HAP-1 (cell line): Measurements from ENCODE around the gene SNRK.

Source experiments
- DNase-seq, 2 experiments: peaks; one replicate each; pipeline ENCODE4 v3.0.0-alpha.2; 2016 to 2020; ENCODE audit warnings: low spot score in 2 of 2
- H3K27me3 ChIP-seq: fragments of 250-450 bp; sonication (Bioruptor Pico); 2 replicates; pipeline ENCODE4 v1.5.1; 2020; ENCODE audit warnings: low read depth, mild to moderate bottlenecking, moderate library complexity
- H3K36me3 ChIP-seq: fragments of 250-450 bp; sonication (Bioruptor Pico); replicated peaks from 2 replicates; pipeline ENCODE4 v1.5.1; 2020; ENCODE audit warnings: mild to moderate bottlenecking
- H3K4me1 ChIP-seq: fragments of 250-450 bp; sonication (Bioruptor Pico); 2 replicates; pipeline ENCODE4 v1.5.1; 2020; ENCODE audit warnings: mild to moderate bottlenecking
- H3K4me3 ChIP-seq: fragments of 250-450 bp; sonication (Bioruptor Pico); 2 replicates; pipeline ENCODE4 v1.5.1; 2020; ENCODE audit warnings: mild to moderate bottlenecking, moderate library complexity
- H3K9me3 ChIP-seq: fragments of 250-450 bp; sonication (Bioruptor Pico); 2 replicates; pipeline ENCODE4 v1.5.1; 2020; ENCODE audit warnings: mild to moderate bottlenecking, moderate library complexity
- in situ Hi-C: fragments of 300-500 bp; cut with MboI; formaldehyde crosslinking; loops from 3 replicates; pipeline ENCODE4 v1.14.3; 2020; ENCODE audit warnings: low sequenced_read_pairs, inconsistent platforms, mixed read lengths

The SNRK gene

GRCh38 chr3:43330981-43331380 is 44.6 kb downstream of the SNRK start:
- Histone ChIP-seq H3K36me3 (peaks cover 8% of the 10 kb centered on the region; the same call in 1 of the 2 replicates), H3K27me3 (no peaks in the 10 kb centered on the region), H3K4me1 (peaks cover 25% of the 10 kb centered on the region), H3K9me3 (0 out of 2 replicates have a peak, but pooled peaks cover 5% of the 10 kb centered on the region), H3K4me3 (no peak overlapping the region)
- peak; percentile 23 to 81 for DNase-seq
- in situ Hi-C loops = no loop called here

GRCh38 chr3:43331381-43331780 is 45.0 kb downstream of the SNRK start:
- peaks cover 8% of the 10 kb centered on the region; the same call in 1 of the 2 replicates for H3K36me3 ChIP-seq
- in situ Hi-C loops = no loop called here
- no peak overlapping the region for H3K4me3 ChIP-seq

GRCh38 chr3:43334976-43335375 is 48.6 kb downstream of the SNRK start:
- Histone ChIP-seq H3K27me3 (no peaks in the 10 kb centered on the region), H3K9me3 (peaks cover 12% of the 10 kb centered on the region), H3K36me3 (peaks cover 10% of the 10 kb centered on the region), H3K4me3 (no peak overlapping the region), H3K4me1 (peaks cover 17% of the 10 kb centered on the region)
- no peak for DNase-seq
- in situ Hi-C loops = no loop called here

More at GRCh38 chr3:43331381-43331780, 45.0 kb downstream of the SNRK start:
- peaks cover 25% of the 10 kb centered on the region for H3K4me1 ChIP-seq
- 0 out of 2 replicates have a peak, but pooled peaks cover 5% of the 10 kb centered on the region for H3K9me3 ChIP-seq
- H3K27me3 ChIP-seq = no peaks in the 10 kb centered on the region
- no peak for DNase-seq

- Histone ChIP-seq H3K9me3 (peaks cover 12% of the 10 kb centered on the region), H3K36me3 (peaks cover 14% of the 10 kb centered on the region), H3K27me3 (no peaks in the 10 kb centered on the region), H3K4me3 (no peak overlapping the region), H3K4me1 (peaks cover 9% of the 10 kb centered on the region)
- no peak for DNase-seq
- in situ Hi-C loops = no loop called here
These were observed 49.5 kb downstream of the SNRK start for GRCh38 chr3:43335799-43336198.

- no peak for DNase-seq
- H3K9me3 ChIP-seq = peaks cover 12% of the 10 kb centered on the region
- H3K27me3 ChIP-seq = no peaks in the 10 kb centered on the region
- peaks cover 16% of the 10 kb centered on the region for H3K36me3 ChIP-seq
- in situ Hi-C loops = no loop called here
- no peaks in the 10 kb centered on the region for H3K4me1 ChIP-seq
- no peak overlapping the region for H3K4me3 ChIP-seq
These were observed 52.0 kb downstream of the SNRK start for GRCh38 chr3:43338295-43338694.

GRCh38 chr3:43340403-43340802 is 54.1 kb downstream of the SNRK start:
- Histone ChIP-seq H3K4me3 (no peak overlapping the region), H3K4me1 (no peaks in the 10 kb centered on the region), H3K9me3 (peaks cover 10% of the 10 kb centered on the region), H3K36me3 (peaks cover 15% of the 10 kb centered on the region), H3K27me3 (no peaks in the 10 kb centered on the region)
- DNase-seq = no peak
- in situ Hi-C loops = no loop called here

GRCh38 chr3:43341788-43342187 is 55.4 kb downstream of the SNRK start:
- DNase-seq = no peak
- Histone ChIP-seq H3K36me3 (peaks cover 15% of the 10 kb centered on the region), H3K9me3 (peaks cover 7% of the 10 kb centered on the region), H3K27me3 (no peaks in the 10 kb centered on the region), H3K4me3 (no peak overlapping the region), H3K4me1 (no peaks in the 10 kb centered on the region)
- in situ Hi-C loops = no loop called here

GRCh38 chr3:43343185-43343584 is 56.8 kb downstream of the SNRK start:
- no peak overlapping the region for H3K4me3 ChIP-seq
- peaks cover 4% of the 10 kb centered on the region; the same call in 1 of the 2 replicates for H3K9me3 ChIP-seq
- no peak for DNase-seq
- peaks cover 25% of the 10 kb centered on the region for H3K36me3 ChIP-seq
- in situ Hi-C loops = no loop called here
- no peaks in the 10 kb centered on the region for H3K4me1 ChIP-seq
- H3K27me3 ChIP-seq = no peaks in the 10 kb centered on the region

- Histone ChIP-seq H3K9me3 (peaks cover 2% of the 10 kb centered on the region; the same call in 1 of the 2 replicates), H3K4me1 (no peaks in the 10 kb centered on the region), H3K36me3 (peaks cover 31% of the 10 kb centered on the region), H3K4me3 (no peak overlapping the region), H3K27me3 (no peaks in the 10 kb centered on the region)
- in situ Hi-C loops = no loop called here
- DNase-seq = no peak
These were observed 57.5 kb downstream of the SNRK start for GRCh38 chr3:43343815-43344214.

- peaks cover 31% of the 10 kb centered on the region for H3K36me3 ChIP-seq
- no peak for DNase-seq
- no peaks in the 10 kb centered on the region for H3K4me1 ChIP-seq
- H3K4me3 ChIP-seq = no peak overlapping the region
- H3K9me3 ChIP-seq = no peaks in the 10 kb centered on the region
- no peaks in the 10 kb centered on the region for H3K27me3 ChIP-seq
- in situ Hi-C loops = no loop called here
These were observed 58.2 kb downstream of the SNRK start for GRCh38 chr3:43344520-43344919.

GRCh38 chr3:43345246-43345645 is 58.9 kb downstream of the SNRK start:
- Histone ChIP-seq H3K4me1 (no peaks in the 10 kb centered on the region), H3K4me3 (no peak overlapping the region), H3K36me3 (peaks cover 27% of the 10 kb centered on the region), H3K27me3 (no peaks in the 10 kb centered on the region), H3K9me3 (no peaks in the 10 kb centered on the region)
- DNase-seq = no peak
- in situ Hi-C loops = no loop called here

GRCh38 chr3:43345877-43346276 is 59.5 kb downstream of the SNRK start:
- H3K36me3 ChIP-seq = peaks cover 25% of the 10 kb centered on the region
- no peak for DNase-seq
- in situ Hi-C loops = no loop called here
- H3K9me3 ChIP-seq = no peaks in the 10 kb centered on the region
- H3K4me1 ChIP-seq = no peaks in the 10 kb centered on the region
- H3K4me3 ChIP-seq = no peak overlapping the region
- H3K27me3 ChIP-seq = no peaks in the 10 kb centered on the region

- no peak for DNase-seq
- no peaks in the 10 kb centered on the region for H3K27me3 ChIP-seq
- no peaks in the 10 kb centered on the region for H3K4me1 ChIP-seq
- in situ Hi-C loops = no loop called here
- no peaks in the 10 kb centered on the region for H3K9me3 ChIP-seq
- peaks cover 25% of the 10 kb centered on the region for H3K36me3 ChIP-seq
- no peak overlapping the region for H3K4me3 ChIP-seq
These were observed 60.8 kb downstream of the SNRK start for GRCh38 chr3:43346978-43347749.

- no peak for DNase-seq
- in situ Hi-C loops = no loop called here
- H3K27me3 ChIP-seq = no peaks in the 10 kb centered on the region
- no peaks in the 10 kb centered on the region for H3K9me3 ChIP-seq
- H3K36me3 ChIP-seq = peaks cover 21% of the 10 kb centered on the region
- no peak overlapping the region for H3K4me3 ChIP-seq
- no peaks in the 10 kb centered on the region for H3K4me1 ChIP-seq
These were observed 61.4 kb downstream of the SNRK start for GRCh38 chr3:43347774-43348173.
